ENCODE results near the gene PKD1L1. TPM values are rescaled to one million over a fixed set of nuclear protein-coding genes. Genes with fewer than 3 reads are reported as not detected.

The PKD1L1 gene
- total RNA-seq, 1 experiment from 2014 or later = 0.17 TPM

- ChIA-PET CTCF (no interaction called here), RAD21 (ENCODE audit: low non-redundant PET in 1 of 2, low total read pairs in 2 of 2, uncharacterized antibody in 2 of 2, unreplicated experiment in 2 of 2) (no interaction called here), POLR2A (no interaction called here)
- no peaks in the 10 kb centered on the region for H3K4me1 ChIP-seq (ENCODE audit: control insufficient read depth in 1 of 2, insufficient read depth in 2 of 2, low read length in 2 of 2)
- no peaks in the 10 kb centered on the region for H4K20me1 ChIP-seq (ENCODE audit: insufficient read depth)
- H3K27me3 ChIP-seq (ENCODE audit: insufficient read depth, low read length) = peaks cover 3% of the 10 kb centered on the region
- H3K36me3 ChIP-seq (ENCODE audit: control insufficient read depth in 1 of 2, insufficient read depth in 2 of 2, low read length in 2 of 2) = no peaks in the 10 kb centered on the region
- no peak for TF ChIP-seq SP1 (IDR thresholded peaks at IDR 0.05; ENCODE audit: low read depth)
- H3K4me3 ChIP-seq (replicated peaks in 1 of 2; ENCODE audit: low read depth in 1 of 2, low read length in 2 of 2) = no peak overlapping the region
- no peaks in the 10 kb centered on the region for H3K9me2 ChIP-seq (ENCODE audit: insufficient read depth)
- intact Hi-C loops (cut with micrococcal nuclease) = no loop called here
- no peaks in the 10 kb centered on the region for H3K9me3 ChIP-seq (ENCODE audit: control insufficient read depth in 1 of 2, insufficient read depth in 1 of 2, low read depth in 1 of 2, low read length in 2 of 2)
- H3K9ac ChIP-seq (ENCODE audit: low read length) = no peak overlapping the region
- no peak for ATAC-seq
- DNase-seq (ENCODE audit: low read depth, low spot score) = no peak
- no peak overlapping the region for H3K27ac ChIP-seq (ENCODE audit: low read depth, low read length)
- H3K79me2 ChIP-seq (ENCODE audit: insufficient read depth, low read length) = no peaks in the 10 kb centered on the region
- no peak overlapping the region for H2AFZ ChIP-seq (ENCODE audit: low read depth, low read length, poor library complexity, severe bottlenecking)
- no TSS peak for BruUV-seq (replicated peaks)
- no peak overlapping the region for H3K4me2 ChIP-seq (ENCODE audit: low read length)
Measured at GRCh38 chr7:47897831-47898230, 50.4 kb downstream of the PKD1L1 start.

GRCh38 chr7:47896809-47897423, 51.4 kb downstream of the PKD1L1 start:
- no peak for ATAC-seq
- no peaks in the 10 kb centered on the region for H3K9me2 ChIP-seq (ENCODE audit: insufficient read depth)
- no peaks in the 10 kb centered on the region for H3K79me2 ChIP-seq (ENCODE audit: insufficient read depth, low read length)
- H3K4me2 ChIP-seq (ENCODE audit: low read length) = no peak overlapping the region
- intact Hi-C loops (cut with micrococcal nuclease) = no loop called here
- ChIA-PET POLR2A (no interaction called here), CTCF (no interaction called here), RAD21 (ENCODE audit: low non-redundant PET in 1 of 2, low total read pairs in 2 of 2, uncharacterized antibody in 2 of 2, unreplicated experiment in 2 of 2) (no interaction called here)
- no peaks in the 10 kb centered on the region for H4K20me1 ChIP-seq (ENCODE audit: insufficient read depth)
- peaks cover 3% of the 10 kb centered on the region for H3K27me3 ChIP-seq (ENCODE audit: insufficient read depth, low read length)
- H3K4me1 ChIP-seq (ENCODE audit: control insufficient read depth in 1 of 2, insufficient read depth in 2 of 2, low read length in 2 of 2) = no peaks in the 10 kb centered on the region
- no peak overlapping the region for H2AFZ ChIP-seq (ENCODE audit: low read depth, low read length, poor library complexity, severe bottlenecking)
- DNase-seq (ENCODE audit: low read depth, low spot score) = no peak
- H3K36me3 ChIP-seq (ENCODE audit: control insufficient read depth in 1 of 2, insufficient read depth in 2 of 2, low read length in 2 of 2) = no peaks in the 10 kb centered on the region
- no peak for TF ChIP-seq SP1 (IDR thresholded peaks at IDR 0.05; ENCODE audit: low read depth)
- TF ChIP-seq POLR2AphosphoS5 (IDR thresholded peaks at IDR 0.05; ENCODE audit: low read depth, low read length) = no peak
- no peak overlapping the region for H3K9ac ChIP-seq (ENCODE audit: low read length)
- H3K27ac ChIP-seq (ENCODE audit: low read depth, low read length) = no peak overlapping the region
- BruUV-seq (replicated peaks) = no TSS peak
- H3K9me3 ChIP-seq (ENCODE audit: control insufficient read depth in 1 of 2, insufficient read depth in 1 of 2, low read depth in 1 of 2, low read length in 2 of 2) = no peaks in the 10 kb centered on the region
- no peak overlapping the region for H3K4me3 ChIP-seq (replicated peaks in 1 of 2; ENCODE audit: low read depth in 1 of 2, low read length in 2 of 2)

GRCh38 chr7:47895026-47895425, 53.2 kb downstream of the PKD1L1 start:
- Histone ChIP-seq H3K4me1 (ENCODE audit: control insufficient read depth in 1 of 2, insufficient read depth in 2 of 2, low read length in 2 of 2) (no peaks in the 10 kb centered on the region), H3K36me3 (ENCODE audit: control insufficient read depth in 1 of 2, insufficient read depth in 2 of 2, low read length in 2 of 2) (no peaks in the 10 kb centered on the region), H3K27me3 (ENCODE audit: insufficient read depth, low read length) (peaks cover 3% of the 10 kb centered on the region), H3K27ac (ENCODE audit: low read depth, low read length) (no peak overlapping the region), H3K9me2 (ENCODE audit: insufficient read depth) (no peaks in the 10 kb centered on the region), H4K20me1 (ENCODE audit: insufficient read depth) (no peaks in the 10 kb centered on the region), H3K79me2 (ENCODE audit: insufficient read depth, low read length) (no peaks in the 10 kb centered on the region), H3K4me2 (ENCODE audit: low read length) (no peak overlapping the region), H3K9me3 (ENCODE audit: control insufficient read depth in 1 of 2, insufficient read depth in 1 of 2, low read depth in 1 of 2, low read length in 2 of 2) (no peaks in the 10 kb centered on the region), H2AFZ (ENCODE audit: low read depth, low read length, poor library complexity, severe bottlenecking) (no peak overlapping the region), H3K9ac (ENCODE audit: low read length) (no peak overlapping the region), H3K4me3 (replicated peaks in 1 of 2; ENCODE audit: low read depth in 1 of 2, low read length in 2 of 2) (no peak overlapping the region)
- CTCF ChIA-PET = interaction anchor here (1.0 kb wide), 1 partner anchor 43 kb away, joined by 3 read pairs; no protein-coding TSS in a partner anchor
- no TSS peak for BruUV-seq (replicated peaks)
- intact Hi-C loops (cut with micrococcal nuclease) = no loop called here
- RAD21 ChIA-PET (ENCODE audit: low non-redundant PET in 1 of 2, low total read pairs in 2 of 2, uncharacterized antibody in 2 of 2, unreplicated experiment in 2 of 2) = no interaction called here
- no peak for DNase-seq (ENCODE audit: low read depth, low spot score)
- no peak for TF ChIP-seq EZH2phosphoT487 (IDR thresholded peaks at IDR 0.05; ENCODE audit: borderline replicate concordance)
- TF ChIP-seq CBX3 (IDR thresholded peaks at IDR 0.05; ENCODE audit: low read depth) = no peak
- POLR2A ChIA-PET = no interaction called here
- ATAC-seq = no peak

Data from HCT116 (cell line).